ENCODE data around the gene STXBP6. TPM values are rescaled to one million over a fixed set of nuclear protein-coding genes. Genes with fewer than 3 reads are reported as not detected.

Gene STXBP6
- total RNA-seq, 1 donor from 2014 or later: 27.4 TPM

GRCh38 chr14:24789378-24789884, 260.5 kb downstream of the STXBP6 start:
- Histone ChIP-seq H3K27ac (no peak overlapping the region), H3K9me3 (no peaks in the 10 kb centered on the region), H3K4me1 (peaks cover 7% of the 10 kb centered on the region), H3K36me3 (no peaks in the 10 kb centered on the region), H3K4me3 (no peak overlapping the region), H3K27me3 (no peaks in the 10 kb centered on the region)
- ATAC-seq (no peak), DNase-seq (no peak)
- intact Hi-C loops (cut with DNase I): no loop called here
- TF ChIP-seq CTCF (IDR thresholded peaks at IDR 0.05): no peak

DNA sequence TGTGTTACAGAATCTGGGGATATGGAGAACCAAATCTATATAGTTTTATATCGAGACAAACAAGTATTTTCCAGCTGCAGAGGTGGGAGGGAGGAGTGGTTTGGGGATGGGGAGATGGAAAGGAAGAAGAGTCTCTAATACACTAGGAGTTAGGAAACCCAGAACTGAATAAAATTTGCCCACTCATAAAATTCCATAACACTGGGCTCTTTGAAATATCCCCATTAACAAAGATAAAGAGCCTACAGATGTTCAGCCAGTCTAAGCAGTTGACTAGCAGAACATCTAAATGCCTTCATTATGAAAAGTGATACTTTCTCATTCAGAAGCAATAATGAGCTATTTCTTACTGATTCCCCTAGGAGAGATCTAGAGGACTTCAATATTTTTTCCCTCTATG, 264.2 kb downstream of the STXBP6 start:
- intact Hi-C loops (cut with DNase I): no loop called here
- TF ChIP-seq CTCF (IDR thresholded peaks at IDR 0.05): no peak
- Histone ChIP-seq H3K27me3 (no peaks in the 10 kb centered on the region), H3K9me3 (no peaks in the 10 kb centered on the region), H3K27ac (no peak overlapping the region), H3K4me3 (no peak overlapping the region), H3K4me1 (peaks cover 7% of the 10 kb centered on the region), H3K36me3 (no peaks in the 10 kb centered on the region)
- ATAC-seq: no peak
- DNase-seq: no peak

DNA sequence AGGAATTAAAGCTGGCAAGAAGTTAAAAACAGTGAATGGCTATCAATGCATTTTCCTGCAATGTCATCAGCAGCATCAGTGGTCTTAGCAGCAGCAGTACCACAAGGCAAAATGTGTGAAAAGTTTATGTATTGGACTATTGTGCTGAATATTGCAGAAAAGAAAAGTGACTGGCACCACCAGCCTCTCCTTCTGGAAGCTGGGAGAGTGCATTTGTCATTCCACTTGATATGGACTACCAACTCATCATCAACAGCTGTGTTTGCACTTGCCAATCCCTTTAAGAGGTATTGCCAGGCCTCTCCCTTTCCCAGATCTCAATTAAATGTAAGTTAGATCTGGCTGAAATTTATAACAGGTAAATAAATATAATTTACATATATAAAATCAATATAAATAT, 265.0 kb downstream of the STXBP6 start:
- no peaks in the 10 kb centered on the region for H3K27me3 ChIP-seq
- no peak for TF ChIP-seq CTCF (IDR thresholded peaks at IDR 0.05)
- ATAC-seq: no peak
- no peaks in the 10 kb centered on the region for H3K9me3 ChIP-seq
- H3K4me3 ChIP-seq: no peak overlapping the region
- H3K4me1 ChIP-seq: peaks cover 7% of the 10 kb centered on the region
- H3K27ac ChIP-seq: no peak overlapping the region
- intact Hi-C loops (cut with DNase I): no loop called here
- DNase-seq: no peak
- H3K36me3 ChIP-seq: no peaks in the 10 kb centered on the region

- ATAC-seq (no peak), DNase-seq (no peak)
Observed at GRCh38 chr14:24783791-24784190, 266.2 kb downstream of the STXBP6 start.

GRCh38 chr14:24780281-24780680, 269.7 kb downstream of the STXBP6 start:
- no peak for TF ChIP-seq CTCF (IDR thresholded peaks at IDR 0.05)
- no peak for DNase-seq
- Histone ChIP-seq H3K9me3 (no peaks in the 10 kb centered on the region), H3K27ac (no peak overlapping the region), H3K27me3 (no peaks in the 10 kb centered on the region), H3K36me3 (no peaks in the 10 kb centered on the region), H3K4me1 (no peaks in the 10 kb centered on the region), H3K4me3 (no peak overlapping the region)
- intact Hi-C loops (cut with DNase I): no loop called here
- no peak for ATAC-seq

More at GRCh38 chr14:24783791-24784190, 266.2 kb downstream of the STXBP6 start:
- Histone ChIP-seq H3K36me3 (no peaks in the 10 kb centered on the region), H3K4me1 (peaks cover under 1% of the 10 kb centered on the region), H3K4me3 (no peak overlapping the region), H3K9me3 (no peaks in the 10 kb centered on the region), H3K27ac (no peak overlapping the region), H3K27me3 (no peaks in the 10 kb centered on the region)
- TF ChIP-seq CTCF (IDR thresholded peaks at IDR 0.05): no peak
- intact Hi-C loops (cut with DNase I): no loop called here

- H3K4me1 ChIP-seq: no peaks in the 10 kb centered on the region
Observed at GRCh38 chr14:24777678-24778077, 272.3 kb downstream of the STXBP6 start.

More at GRCh38 chr14:24777678-24778077, 272.3 kb downstream of the STXBP6 start:
- Histone ChIP-seq H3K9me3 (no peaks in the 10 kb centered on the region), H3K27me3 (no peaks in the 10 kb centered on the region), H3K27ac (no peak overlapping the region), H3K4me3 (no peak overlapping the region), H3K36me3 (no peaks in the 10 kb centered on the region)
- DNase-seq (no peak), ATAC-seq (no peak)
- intact Hi-C loops (cut with DNase I): no loop called here
- no peak for TF ChIP-seq CTCF (IDR thresholded peaks at IDR 0.05)
